Neural progenitor cell (in vitro differentiated cells): Measurements from ENCODE around the gene EXD3.

Experiments used
- EZH2 ChIP-seq: fragments of 200-600 bp; sonication (generic); IDR thresholded peaks from 2 replicates; pipeline ENCODE4 v1.6.1; 2017; ENCODE audit warnings: antibody characterized with exemption, mild to moderate bottlenecking, moderate library complexity
- TF ChIP-seq, protein P1 (sequence below): fragments of 200-600 bp; sonication (generic); IDR thresholded peaks from 2 replicates; pipeline ENCODE4 v1.5.1; 2017; ENCODE audit warnings: antibody characterized with exemption, mild to moderate bottlenecking

DNA sequence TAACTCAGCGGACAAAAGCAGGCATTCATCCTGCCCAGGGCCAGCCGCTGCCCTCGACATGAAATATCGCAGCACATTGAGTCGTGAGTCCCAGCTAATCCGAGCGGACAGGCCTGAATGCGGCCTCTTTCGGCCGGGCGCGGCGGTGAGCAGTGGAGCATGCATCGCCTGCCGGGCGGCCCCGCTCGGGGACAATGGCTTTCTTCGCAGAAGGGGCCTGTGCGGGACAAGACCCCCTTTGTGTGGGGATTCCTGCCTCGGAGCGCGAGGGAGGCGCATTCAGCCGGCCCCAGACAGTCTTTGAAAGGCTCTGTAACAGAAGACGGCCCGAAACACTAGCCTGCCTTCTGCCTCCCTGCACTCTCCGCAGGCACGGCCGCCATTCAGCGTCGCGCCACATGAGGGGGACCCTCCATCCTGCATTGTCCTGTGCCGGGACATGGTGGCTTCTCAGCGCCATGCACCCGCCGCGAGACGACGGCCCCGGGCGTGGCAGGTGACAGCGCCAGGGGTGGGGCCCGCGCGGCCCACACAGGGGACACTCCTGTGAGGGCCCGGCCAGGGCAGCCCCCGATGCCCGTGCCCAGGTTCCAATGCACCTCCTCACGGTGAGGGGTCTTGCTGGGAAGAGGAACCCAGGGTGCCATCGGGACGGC is 52.0 kb downstream of the EXD3 start:
- TF ChIP-seq, protein P1, sequence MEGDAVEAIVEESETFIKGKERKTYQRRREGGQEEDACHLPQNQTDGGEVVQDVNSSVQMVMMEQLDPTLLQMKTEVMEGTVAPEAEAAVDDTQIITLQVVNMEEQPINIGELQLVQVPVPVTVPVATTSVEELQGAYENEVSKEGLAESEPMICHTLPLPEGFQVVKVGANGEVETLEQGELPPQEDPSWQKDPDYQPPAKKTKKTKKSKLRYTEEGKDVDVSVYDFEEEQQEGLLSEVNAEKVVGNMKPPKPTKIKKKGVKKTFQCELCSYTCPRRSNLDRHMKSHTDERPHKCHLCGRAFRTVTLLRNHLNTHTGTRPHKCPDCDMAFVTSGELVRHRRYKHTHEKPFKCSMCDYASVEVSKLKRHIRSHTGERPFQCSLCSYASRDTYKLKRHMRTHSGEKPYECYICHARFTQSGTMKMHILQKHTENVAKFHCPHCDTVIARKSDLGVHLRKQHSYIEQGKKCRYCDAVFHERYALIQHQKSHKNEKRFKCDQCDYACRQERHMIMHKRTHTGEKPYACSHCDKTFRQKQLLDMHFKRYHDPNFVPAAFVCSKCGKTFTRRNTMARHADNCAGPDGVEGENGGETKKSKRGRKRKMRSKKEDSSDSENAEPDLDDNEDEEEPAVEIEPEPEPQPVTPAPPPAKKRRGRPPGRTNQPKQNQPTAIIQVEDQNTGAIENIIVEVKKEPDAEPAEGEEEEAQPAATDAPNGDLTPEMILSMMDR, result no peak
- TF ChIP-seq EZH2, result no peak
